ENCODE results near the gene GPX2. TPM values are rescaled to one million over a fixed set of nuclear protein-coding genes. Genes with fewer than 3 reads are reported as not detected.
A peak's percentile ranks its signal among the peaks of the same experiment; 100 is the strongest.

The GPX2 gene
- total RNA-seq (2013; cell fraction: nucleolus; rRNA removed) = not detected in 2 replicates
- total RNA-seq (2014; rRNA removed) (not detected in 2 replicates), total RNA-seq (2014; rRNA removed; fragmentation: Illumina TruSeq; extraction: Trizol) (not detected in 2 replicates), total RNA-seq (2021) (0.85 TPM in 1 of 2 replicates, not detected in the other), polyA plus RNA-seq (2011; rRNA removed) (not detected in 2 replicates), polyA plus RNA-seq (2014; fragmentation: Illumina TruSeq; extraction: Trizol) (not detected in 2 replicates), polyA plus RNA-seq (2014; fragmentation: Nextera tagmentation; extraction: Ambion mirVana) (not detected), polyA plus RNA-seq (2014; rRNA removed) (not detected in 2 replicates), polyA plus RNA-seq (2016; fragmentation: Nextera tagmentation; extraction: Ambion mirVana) (not detected), polyA minus RNA-seq (2011; rRNA and poly(A)+ RNA removed) (not detected in 2 replicates), Bru-seq, nascent RNA (percentile 14 among the genes with signal in this experiment), BruChase-seq, experiment 1, labeled RNA remaining after a 6-hour chase (not detected), BruChase-seq, experiment 2, labeled RNA remaining after a 2-hour chase (percentile 20 among the genes with signal in this experiment)
- polyA plus RNA-seq (2011; ENCODE audit: low read depth) = not detected
- polyA plus RNA-seq (2011; cell fraction: cytosol; rRNA removed) = not detected in 2 replicates
- polyA plus RNA-seq (2011; cell fraction: nucleus; rRNA removed) = not detected in 2 replicates
- polyA plus RNA-seq (2012) = 0.15 and 0.32 TPM in 2 replicates
- polyA minus RNA-seq (2011; cell fraction: cytosol; rRNA and poly(A)+ RNA removed) = not detected in 2 replicates
- not detected in 2 replicates for polyA minus RNA-seq (2011; cell fraction: nucleus; rRNA and poly(A)+ RNA removed)
- long read RNA-seq, experiment 1 = 0 reads
- long read RNA-seq, experiment 2, partial matches to known transcripts = 0 of 1 reads
- long read RNA-seq, experiment 2, other reads (novel, unspliced or antisense) = 1 of 1 reads

GRCh38 chr14:64942531-64943111, at the start of gene GPX2:
Gene GPX2 (minus strand): TSS chr14:64942745. CDS start chr14:64942726, 19 bp downstream.
- no peak within 1 kb of the TSS for H3K4me2 ChIP-seq (ENCODE audit: control insufficient read depth, insufficient read depth)
- no peak within 1 kb of the TSS for H3K4me3 ChIP-seq
- H3K79me2 ChIP-seq (ENCODE audit: control insufficient read depth, insufficient read depth, low read length) = no peaks in the 10 kb centered on the region
- H4K20me1 ChIP-seq (ENCODE audit: control insufficient read depth, insufficient read depth) = no peaks in the 10 kb centered on the region
- DNase-seq (ENCODE audit: low read depth, low spot score) (no peak), ATAC-seq (no peak), FAIRE-seq (no peak)
- H3K9ac ChIP-seq (ENCODE audit: control insufficient read depth, insufficient read depth, low read length) = no peak within 1 kb of the TSS
- ChIA-PET POLR2A (no interaction called here), RAD21 (ENCODE audit: unreplicated experiment) (no interaction called here), CTCF (interaction anchor here (1.4 kb wide), 1 partner anchor 11 kb away, joined by 5 read pairs; no protein-coding TSS in a partner anchor), SMC1A (ENCODE audit: uncharacterized antibody, unreplicated experiment) (interaction anchor here (1.0 kb wide), 1 partner anchor 18 kb away, joined by 3 read pairs; no protein-coding TSS in a partner anchor)
- no peaks in the 10 kb centered on the region for H3K4me1 ChIP-seq (ENCODE audit: control insufficient read depth, insufficient read depth, low read length)
- intact Hi-C loops (cut with micrococcal nuclease; ENCODE audit: unreplicated experiment) = no loop called here
- WGBS (ENCODE audit: insufficient coverage, insufficient replicate concordance, low lambda C conversion rate, missing lambda C conversion rate) = 95% methylated on average over 12 of the region's 13 CpGs
- peaks cover 0 to 4% of the 10 kb centered on the region in 2 experiments; a peak in 2 of 4 replicates for H3K36me3 ChIP-seq (ENCODE audit: control insufficient read depth in 2 of 2, insufficient read depth in 2 of 2, low read length in 1 of 2)
- no peaks in the 10 kb centered on the region for H3K27me3 ChIP-seq (replicated peaks in 1 of 2; ENCODE audit: control insufficient read depth in 2 of 2, insufficient read depth in 2 of 2, low read length in 1 of 2)
- no peak within 1 kb of the TSS for H2AFZ ChIP-seq (ENCODE audit: control insufficient read depth, low read depth, low read length)
- no peaks in the 10 kb centered on the region for H3K9me3 ChIP-seq (replicated peaks; ENCODE audit: control insufficient read depth, insufficient read depth, low read length)
- H3K27ac ChIP-seq (ENCODE audit: control insufficient read depth, insufficient read depth) = no peak within 1 kb of the TSS
- BruUV-seq (replicated peaks) = no TSS peak
- in situ Hi-C loops (cut with MboI) = no loop called here
- TF ChIP-seq MAX (IDR thresholded peaks at IDR 0.05; ENCODE audit: low read depth, low read length) = no peak
- no peak for TF ChIP-seq DPF2 (IDR thresholded peaks at IDR 0.05)
- no peak for TF ChIP-seq CHD1 (IDR thresholded peaks at IDR 0.05; ENCODE audit: low read depth, low read length)
- no peak for TF ChIP-seq RCOR1 (conservative IDR thresholded peaks at IDR 0.05; ENCODE audit: low read depth, low read length)
- no peak for TF ChIP-seq CBX3 (IDR thresholded peaks at IDR 0.05; ENCODE audit: borderline replicate concordance, low read depth)
- no peak for TF ChIP-seq ZNF592 (IDR thresholded peaks at IDR 0.05)
- TF ChIP-seq IKZF2 (IDR thresholded peaks at IDR 0.05) = no peak
- no peak for TF ChIP-seq REST (IDR thresholded peaks at IDR 0.05; ENCODE audit: low read depth, low read length)

Measured in GM12878 (cell line).